Natural killer cell (primary cell): ENCODE results near the gene MPPED1. TPM values are rescaled to one million over a fixed set of nuclear protein-coding genes. Genes with fewer than 3 reads are reported as not detected.

Source experiments
- ATAC-seq, 3 donors: fragments of 150-1000 bp in 2 of 3; fragments of 200-7000 bp in 1 of 3; cut with Tn5 transposase; 1 replicate in 1 of 3; 2 replicates in 2 of 3; pipeline ENCODE4 v1.10.0; 2021; ENCODE audit warnings: mild to moderate bottlenecking in 2 of 3, moderate library complexity in 2 of 3
- DNase-seq, 2 donors: peaks; one replicate each; pipeline versions ENCODE4 v3.0.0 to v3.0.0-alpha.2; 2013 to 2021; ENCODE audit warnings: mixed read lengths in 1 of 2
- H3K27ac ChIP-seq: one replicate; pipeline ENCODE4 v1.5.1; 2013; ENCODE audit warnings: mild to moderate bottlenecking, low read length
- H3K27me3 ChIP-seq: one replicate; pipeline ENCODE4 v1.6.1; 2013; ENCODE audit warnings: low read length; ENCODE audit not compliant: control insufficient read depth, insufficient read depth
- H3K36me3 ChIP-seq: one replicate; pipeline ENCODE4 v1.6.1; 2013; ENCODE audit warnings: low read length; ENCODE audit not compliant: control insufficient read depth, insufficient read depth
- H3K4me1 ChIP-seq: one replicate; pipeline ENCODE4 v1.6.1; 2013; ENCODE audit warnings: low read length; ENCODE audit not compliant: control insufficient read depth, insufficient read depth
- H3K4me3 ChIP-seq: one replicate; pipeline ENCODE4 v1.5.1; 2013; ENCODE audit warnings: low read length
- H3K9me3 ChIP-seq: one replicate; pipeline ENCODE4 v1.6.1; 2013; ENCODE audit warnings: low read length; ENCODE audit not compliant: control insufficient read depth, insufficient read depth
- H3K27ac Mint-ChIP-seq, 2 donors: one replicate each; pipeline ENCODE4 v1.8.0; 2022; ENCODE audit warnings: mild to moderate bottlenecking in 2 of 2, mixed read lengths in 2 of 2, moderate library complexity in 1 of 2
- H3K27me3 Mint-ChIP-seq, 2 donors: one replicate each; pipeline ENCODE4 v1.8.0; 2022; ENCODE audit warnings: low read depth in 2 of 2, mixed read lengths in 2 of 2
- H3K36me3 Mint-ChIP-seq: one replicate; pipeline ENCODE4 v1.8.0; 2022; ENCODE audit warnings: mixed read lengths
- H3K4me1 Mint-ChIP-seq, 2 donors: one replicate each; pipeline ENCODE4 v1.8.0; 2022; ENCODE audit warnings: mixed read lengths in 2 of 2
- H3K4me3 Mint-ChIP-seq: one replicate; pipeline ENCODE4 v1.8.0; 2022; ENCODE audit warnings: mild to moderate bottlenecking, moderate library complexity, mixed read lengths
- H3K9me3 Mint-ChIP-seq, 2 donors: one replicate each; pipeline ENCODE4 v1.8.0; 2022; ENCODE audit warnings: mixed read lengths in 2 of 2
- CTCF ChIP-seq: fragments of 200-600 bp; IDR thresholded peaks from one replicate; pipeline ENCODE4 v1.8.0; 2022; ENCODE audit warnings: antibody characterized with exemption
- WGBS: methylation state at CpG from one replicate; pipeline ENCODE4 v1.1.7; 2013; ENCODE audit warnings: missing lambda C conversion rate; ENCODE audit not compliant: insufficient coverage; 5-methylcytosine and 5-hydroxymethylcytosine counted together
- intact Hi-C: fragments of 100-400 bp; cut with micrococcal nuclease; formaldehyde crosslinking; loops from one replicate; pipeline ENCODE4 v1.14.2; 2022
- total RNA-seq, 4 donors: library from RNA; stranded (reverse); fragments of 120-200 nt in 1 of 4; gene quantifications; one replicate each; pipeline versions ENCODE4 v1.2.3 to v1.2.4, GENCODE V29; 2013 to 2022

The MPPED1 gene
- total RNA-seq, 3 donors from 2014 or later (not counting 1 experiment from before 2014, with no cell fraction given), result not detected

GRCh38 chr22:43546186-43546585, 134.4 kb downstream of the MPPED1 start:
- Histone ChIP-seq H3K9me3 (no peaks in the 10 kb centered on the region), H3K4me3 (no peak overlapping the region), H3K27ac (no peak overlapping the region), H3K27me3 (no peaks in the 10 kb centered on the region), H3K4me1 (no peaks in the 10 kb centered on the region), H3K36me3 (no peaks in the 10 kb centered on the region)
- no peak for DNase-seq
- 61% methylated on average over 5 of the region's 5 CpGs for WGBS
- Mint-ChIP-seq H3K27ac (no peak overlapping the region), H3K9me3 (no peaks in the 10 kb centered on the region), H3K4me3 (no peak overlapping the region), H3K4me1 (no peaks in the 10 kb centered on the region), H3K36me3 (no peaks in the 10 kb centered on the region), H3K27me3 (peaks cover 7% of the 10 kb centered on the region in 2 donors)
- intact Hi-C loops, result no loop called here
- no peak for ATAC-seq
- TF ChIP-seq CTCF, result no peak

- Histone ChIP-seq H3K36me3 (no peaks in the 10 kb centered on the region), H3K9me3 (no peaks in the 10 kb centered on the region), H3K27me3 (no peaks in the 10 kb centered on the region), H3K4me3 (no peak overlapping the region), H3K27ac (no peak overlapping the region), H3K4me1 (no peaks in the 10 kb centered on the region)
- H3K27ac Mint-ChIP-seq, result no peak overlapping the region
- intact Hi-C loops, result no loop called here
- H3K4me1 Mint-ChIP-seq, result no peaks in the 10 kb centered on the region
- no peak for TF ChIP-seq CTCF
- ATAC-seq, result no peak
- H3K36me3 Mint-ChIP-seq, result no peaks in the 10 kb centered on the region
- no peaks in the 10 kb centered on the region for H3K9me3 Mint-ChIP-seq
- WGBS, result 75% methylated on average over 14 of the region's 14 CpGs
- H3K27me3 Mint-ChIP-seq, result peaks cover 7 to 14% of the 10 kb centered on the region in 2 donors
- DNase-seq, result no peak
- H3K4me3 Mint-ChIP-seq, result no peak overlapping the region
Measured at GRCh38 chr22:43550024-43550620, 138.3 kb downstream of the MPPED1 start.

DNA sequence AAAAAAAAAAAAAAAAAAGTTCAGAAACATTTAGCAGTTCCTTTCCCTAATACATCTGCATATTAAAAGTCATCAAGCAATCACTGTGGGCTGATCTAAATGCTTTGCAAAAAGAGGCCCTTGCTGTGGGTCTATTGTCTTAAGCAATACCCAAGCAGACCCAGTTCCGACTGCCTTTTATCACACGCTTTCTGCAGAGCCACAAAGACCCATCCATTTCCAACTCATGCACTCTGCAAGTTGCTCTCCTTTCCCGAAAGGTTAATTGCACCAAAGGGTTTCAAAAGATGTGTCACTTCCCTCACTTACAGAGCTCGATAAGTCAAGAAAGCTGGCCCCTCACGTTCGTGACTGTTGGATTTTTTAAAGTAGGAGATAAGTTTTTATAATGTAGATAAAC, 138.9 kb downstream of the MPPED1 start:
- Mint-ChIP-seq H3K9me3 (no peaks in the 10 kb centered on the region), H3K36me3 (no peaks in the 10 kb centered on the region), H3K4me3 (no peak overlapping the region), H3K27me3 (peaks cover 7 to 19% of the 10 kb centered on the region in 2 donors), H3K4me1 (no peaks in the 10 kb centered on the region), H3K27ac (no peak overlapping the region)
- Histone ChIP-seq H3K9me3 (no peaks in the 10 kb centered on the region), H3K4me3 (no peak overlapping the region), H3K27me3 (no peaks in the 10 kb centered on the region), H3K36me3 (no peaks in the 10 kb centered on the region), H3K4me1 (no peaks in the 10 kb centered on the region), H3K27ac (no peak overlapping the region)
- intact Hi-C loops, result no loop called here
- ATAC-seq, result no peak
- no peak for TF ChIP-seq CTCF
- DNase-seq, result no peak
- 90% methylated on average over 5 of the region's 6 CpGs for WGBS
